Skin epidermis (tissue), 12 donors: ENCODE measurements around the gene NAT10.

Source experiments
- H3K27ac ChIP-seq, 21 experiments: fragments of 200-600 bp; sonication (generic) in 11 of 21; one replicate each; pipeline ENCODE4 v1.5.0; 2020; ENCODE audit warnings: mild to moderate bottlenecking in 3 of 21, inconsistent platforms in 2 of 21, moderate library complexity in 2 of 21
- H3K4me3 ChIP-seq, 7 experiments: fragments of 200-600 bp; sonication (generic) in 2 of 7; one replicate each; pipeline ENCODE4 v1.5.0; 2020; ENCODE audit warnings: inconsistent platforms in 2 of 7, mild to moderate bottlenecking in 2 of 7, moderate library complexity in 1 of 7

The NAT10 gene

GRCh38 chr11:34182425-34182824 is 77.0 kb downstream of the NAT10 start:
- Histone ChIP-seq H3K27ac (no peak overlapping the region), H3K4me3 (no peak overlapping the region)

- H3K27ac ChIP-seq = no peak overlapping the region
- H3K4me3 ChIP-seq = no peak overlapping the region
Observed at GRCh38 chr11:34182921-34183685, 77.7 kb downstream of the NAT10 start.

GRCh38 chr11:34183848-34184391 is 78.5 kb downstream of the NAT10 start:
- H3K4me3 ChIP-seq = no peak overlapping the region
- H3K27ac ChIP-seq = no peak overlapping the region

- H3K27ac ChIP-seq = no peak overlapping the region
- no peak overlapping the region for H3K4me3 ChIP-seq
Observed at GRCh38 chr11:34184505-34185015, 79.1 kb downstream of the NAT10 start.

- H3K4me3 ChIP-seq = no peak overlapping the region
- peak overlapping the region in 1 of 21 experiments; percentile 60 for H3K27ac ChIP-seq
Observed at GRCh38 chr11:34185926-34186841, 80.8 kb downstream of the NAT10 start.

GRCh38 chr11:34188181-34188580 is 82.8 kb downstream of the NAT10 start:
- Histone ChIP-seq H3K27ac (no peak overlapping the region), H3K4me3 (no peak overlapping the region)

- H3K4me3 ChIP-seq = no peak overlapping the region
- H3K27ac ChIP-seq = no peak overlapping the region
Observed at GRCh38 chr11:34189191-34189590, 83.8 kb downstream of the NAT10 start.

GRCh38 chr11:34190192-34191139 is 85.0 kb downstream of the NAT10 start:
- H3K4me3 ChIP-seq = no peak overlapping the region

GRCh38 chr11:34191578-34191977 is 86.1 kb downstream of the NAT10 start:
- peak overlapping the region in 1 of 21 experiments; percentile 53 for H3K27ac ChIP-seq
- H3K4me3 ChIP-seq = no peak overlapping the region

More at GRCh38 chr11:34190192-34191139, 85.0 kb downstream of the NAT10 start:
- H3K27ac ChIP-seq = no peak overlapping the region

GRCh38 chr11:34192481-34193401 is 87.3 kb downstream of the NAT10 start:
- Histone ChIP-seq H3K27ac (peak overlapping the region in 11 of 21 experiments; percentile 1 to 78 (median 46)), H3K4me3 (peak overlapping the region in 1 of 7 experiments; percentile 5)

- H3K27ac ChIP-seq = peak overlapping the region in 1 of 21 experiments; percentile 57
Observed at GRCh38 chr11:34194576-34195335, 89.3 kb downstream of the NAT10 start.

More at GRCh38 chr11:34194576-34195335, 89.3 kb downstream of the NAT10 start:
- no peak overlapping the region for H3K4me3 ChIP-seq
